ENCODE results near the gene CALM3. TPM values are rescaled to one million over a fixed set of nuclear protein-coding genes. Genes with fewer than 3 reads are reported as not detected.

The CALM3 gene
- polyA plus RNA-seq, 1 donor from 2014 or later = 630 TPM

- Histone ChIP-seq H3K4me3 (ENCODE audit: low read length) (peak overlapping the region; percentile 98), H3K27ac (ENCODE audit: low read length) (peak overlapping the region; percentile 90), H3K9me3 (ENCODE audit: low read length) (no peaks in the 10 kb centered on the region), H3K36me3 (ENCODE audit: insufficient read depth, low read length) (no peaks in the 10 kb centered on the region), H3K4me2 (ENCODE audit: low read length) (peak overlapping the region; percentile 94), H3F3A (ENCODE audit: insufficient read depth, low read length, poor library complexity, severe bottlenecking) (no peaks in the 10 kb centered on the region), H3K9ac (ENCODE audit: low read length) (peak overlapping the region; percentile 99), H2AFZ (ENCODE audit: low read depth, low read length) (peak overlapping the region; percentile 52), H4K20me1 (ENCODE audit: insufficient read depth) (no peaks in the 10 kb centered on the region), H3K9me2 (ENCODE audit: insufficient read depth, low read length) (no peaks in the 10 kb centered on the region), H3K27me3 (ENCODE audit: insufficient read depth, low read depth, low read length) (no peaks in the 10 kb centered on the region), H3K79me2 (replicated peaks; ENCODE audit: insufficient read depth, low read length) (peaks cover 21% of the 10 kb centered on the region)
- TF ChIP-seq TAF1 (IDR thresholded peaks at IDR 0.05; ENCODE audit: low read depth) = no peak
- peak; percentile 14 for TF ChIP-seq EP300 (conservative IDR thresholded peaks at IDR 0.05; ENCODE audit: poor library complexity, severe bottlenecking)
- TF ChIP-seq POLR2AphosphoS5 (IDR thresholded peaks at IDR 0.05) = peak; percentile 34
- TF ChIP-seq RAD21 (conservative IDR thresholded peaks at IDR 0.05) = no peak
- TF ChIP-seq CTCF (IDR thresholded peaks at IDR 0.05; ENCODE audit: poor library complexity, severe bottlenecking) = no peak
- peak; percentile 27 for TF ChIP-seq REST (IDR thresholded peaks at IDR 0.05; ENCODE audit: borderline replicate concordance)
- TF ChIP-seq MXI1 (conservative IDR thresholded peaks at IDR 0.05; ENCODE audit: poor library complexity, severe bottlenecking) = peak; percentile 9
- peak; percentile 37 for TF ChIP-seq SMC3 (conservative IDR thresholded peaks at IDR 0.05; ENCODE audit: poor library complexity)
Observed at GRCh38 chr19:46659151-46660007, 58.2 kb downstream of the CALM3 start.

GRCh38 chr19:46660008-46660517 is 58.9 kb downstream of the CALM3 start:
- no peaks in the 10 kb centered on the region for H3K27me3 ChIP-seq (ENCODE audit: insufficient read depth, low read depth, low read length)
- peak overlapping the region; percentile 99 for H3K9ac ChIP-seq (ENCODE audit: low read length)
- no peaks in the 10 kb centered on the region for H3K9me3 ChIP-seq (ENCODE audit: low read length)
- H3K79me2 ChIP-seq (replicated peaks; ENCODE audit: insufficient read depth, low read length) = peaks cover 21% of the 10 kb centered on the region
- peak overlapping the region; percentile 98 for H3K4me3 ChIP-seq (ENCODE audit: low read length)
- peak overlapping the region; percentile 94 for H3K4me2 ChIP-seq (ENCODE audit: low read length)
- TF ChIP-seq REST (IDR thresholded peaks at IDR 0.05; ENCODE audit: borderline replicate concordance) (no peak), POLR2AphosphoS5 (IDR thresholded peaks at IDR 0.05) (peak; percentile 32)
- H3K36me3 ChIP-seq (ENCODE audit: insufficient read depth, low read length) = no peaks in the 10 kb centered on the region
- H3K27ac ChIP-seq (ENCODE audit: low read length) = peak overlapping the region; percentile 90
- no peaks in the 10 kb centered on the region for H3F3A ChIP-seq (ENCODE audit: insufficient read depth, low read length, poor library complexity, severe bottlenecking)
- H2AFZ ChIP-seq (ENCODE audit: low read depth, low read length) = peak overlapping the region; percentile 52
- H3K9me2 ChIP-seq (ENCODE audit: insufficient read depth, low read length) = no peaks in the 10 kb centered on the region
- H4K20me1 ChIP-seq (ENCODE audit: insufficient read depth) = no peaks in the 10 kb centered on the region

Other genes with a start within 250 kb of the CALM3 start
- gene CCDC8, start 187.8 kb upstream of the CALM3 start, polyA plus RNA-seq = 0.84 and 2.4 TPM in 2 replicates
- gene PNMA8C, start 172.4 kb upstream of the CALM3 start, polyA plus RNA-seq = 16.1 and 17.2 TPM in 2 replicates
- gene PNMA8A, start 129.8 kb upstream of the CALM3 start, polyA plus RNA-seq = 234 and 238 TPM in 2 replicates
- gene PNMA8B, start 105.5 kb upstream of the CALM3 start, polyA plus RNA-seq = 9.9 and 10.1 TPM in 2 replicates
- not detected in 2 replicates for gene PTGIR, start 23.8 kb downstream of the CALM3 start, polyA plus RNA-seq
- gene GNG8, start 34.9 kb downstream of the CALM3 start, polyA plus RNA-seq = not detected in 2 replicates
- 29.3 and 32.5 TPM in 2 replicates for gene DACT3, start 59.9 kb downstream of the CALM3 start, polyA plus RNA-seq
- 8.0 and 15.9 TPM in 2 replicates for gene PRKD2, start 115.8 kb downstream of the CALM3 start, polyA plus RNA-seq
- gene FKRP, start 144.7 kb downstream of the CALM3 start, polyA plus RNA-seq = 27.8 and 46.0 TPM in 2 replicates
- 153 and 203 TPM in 2 replicates for gene STRN4, start 145.1 kb downstream of the CALM3 start, polyA plus RNA-seq
- 1.1 and 1.8 TPM in 2 replicates for gene SLC1A5, start 187.3 kb downstream of the CALM3 start, polyA plus RNA-seq
- gene AP2S1, start 249.5 kb downstream of the CALM3 start, polyA plus RNA-seq = 167 and 172 TPM in 2 replicates